G401.6 (cell line): ENCODE data around the gene PPP6R1.
"Not testable (repeated sequence)": the region's sequence is repeated elsewhere in the genome, so short reads cannot be mapped to it uniquely, and the experiment has no call there.

ENCODE experiments used
- FAIRE-seq: peaks from 2 replicates; lab custom pipeline; 2012; peaks lifted over from hg19 to GRCh38; lab: Jason Lieb, UNC

PPP6R1 gene

DNA sequence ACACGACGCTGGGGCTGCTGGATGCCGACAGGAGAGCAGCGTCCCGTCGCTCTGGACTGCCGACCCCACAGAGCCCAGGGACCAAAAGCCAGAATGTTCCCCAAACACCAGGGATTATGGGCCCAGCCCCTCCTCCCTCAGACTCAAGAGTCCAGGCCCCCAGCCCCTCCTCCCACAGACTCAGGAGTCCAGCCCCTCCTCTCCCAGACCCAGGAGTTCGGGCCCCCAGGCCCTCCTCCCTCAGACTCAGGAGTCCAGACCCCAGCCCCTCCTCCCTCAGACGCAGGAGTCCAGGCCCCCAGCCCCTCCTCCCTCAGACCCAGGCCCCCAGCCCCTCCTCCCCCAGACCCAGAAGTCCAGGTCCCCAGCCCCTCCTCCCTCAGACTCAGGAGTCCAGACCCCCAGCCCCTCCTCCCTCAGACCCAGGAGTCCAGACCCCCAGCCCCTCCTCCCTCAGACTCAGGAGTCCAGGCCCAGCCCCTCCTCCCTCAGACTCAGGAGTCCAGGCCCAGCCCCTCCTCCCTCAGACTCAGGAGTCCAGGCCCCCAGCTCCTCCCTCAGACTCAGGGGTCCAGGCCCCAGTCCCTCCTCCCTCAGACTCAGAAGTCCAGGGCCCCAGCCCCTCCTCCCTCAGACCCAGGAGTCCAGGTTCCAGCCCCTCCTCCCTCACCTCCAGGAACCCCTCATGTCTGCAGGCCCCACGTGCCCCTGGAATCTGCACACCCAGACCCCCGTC lies 34.0 kb downstream of the PPP6R1 start:
- not testable (repeated sequence) for FAIRE-seq

DNA sequence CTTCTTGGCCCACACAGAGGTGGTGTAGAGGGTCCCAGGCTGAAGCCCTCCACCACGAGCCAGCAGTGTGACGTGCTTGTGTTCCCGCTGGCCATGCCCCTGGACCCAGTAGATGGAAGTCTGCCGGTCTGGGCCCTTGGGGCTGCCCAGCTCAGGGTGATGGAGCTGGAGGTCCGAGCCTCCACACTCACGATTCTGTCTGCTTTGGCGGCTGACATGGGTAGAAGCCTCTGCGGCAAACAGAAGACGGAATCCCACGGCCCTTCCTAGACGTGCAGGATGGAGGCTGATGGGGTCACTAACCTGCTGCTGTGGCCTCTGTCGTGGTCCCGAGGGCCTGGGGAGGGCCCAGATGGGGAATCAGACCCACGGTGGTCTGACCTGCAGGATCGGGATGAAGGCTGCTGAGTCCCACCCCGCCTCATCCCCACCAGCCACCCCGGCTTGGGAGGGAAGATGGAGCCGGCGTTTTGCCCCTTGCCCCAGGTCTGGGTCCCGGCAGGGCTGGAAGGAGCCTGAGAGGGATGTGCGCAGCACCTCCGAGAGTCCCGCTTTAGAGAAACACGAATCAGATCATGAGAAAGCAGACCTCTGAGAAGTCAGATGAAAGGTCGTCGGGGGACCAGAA lies 34.7 kb downstream of the PPP6R1 start:
- FAIRE-seq: no peak

DNA sequence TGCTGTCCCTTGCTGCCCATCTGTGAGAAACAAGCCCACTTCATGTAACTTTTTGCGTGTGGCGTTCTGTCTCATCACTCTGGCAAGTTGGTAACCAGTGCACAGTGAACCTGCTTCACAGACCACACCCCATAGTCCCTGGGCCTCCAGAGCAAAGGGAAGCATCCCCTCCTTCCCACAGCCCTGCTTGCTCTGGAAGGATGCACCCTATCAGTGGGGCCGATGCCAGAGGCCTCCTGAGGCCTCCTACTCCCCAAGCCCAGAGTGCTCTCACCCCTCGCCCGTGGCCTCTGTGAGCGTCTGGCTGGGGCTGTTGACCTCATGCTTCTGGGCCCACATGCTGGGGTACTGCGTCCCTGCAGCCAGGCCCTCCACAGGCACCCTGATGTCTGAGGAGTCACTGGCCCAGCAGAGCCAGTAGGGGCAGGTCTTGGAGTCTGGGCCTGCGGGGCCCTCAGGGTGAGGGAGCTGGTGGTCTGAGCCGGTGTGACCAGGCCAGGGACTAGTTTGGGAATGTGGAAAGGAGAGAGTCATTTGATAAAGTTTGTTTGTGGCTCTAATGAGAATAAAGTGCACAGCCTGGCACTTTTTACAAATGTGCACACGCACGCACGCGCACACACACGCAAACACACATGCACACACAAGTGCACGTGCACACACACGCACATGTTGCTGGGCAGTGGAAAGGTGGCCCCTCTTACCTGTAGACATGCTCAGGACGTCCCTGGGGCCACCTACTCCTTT lies 35.4 kb downstream of the PPP6R1 start:
- no peak for FAIRE-seq

DNA sequence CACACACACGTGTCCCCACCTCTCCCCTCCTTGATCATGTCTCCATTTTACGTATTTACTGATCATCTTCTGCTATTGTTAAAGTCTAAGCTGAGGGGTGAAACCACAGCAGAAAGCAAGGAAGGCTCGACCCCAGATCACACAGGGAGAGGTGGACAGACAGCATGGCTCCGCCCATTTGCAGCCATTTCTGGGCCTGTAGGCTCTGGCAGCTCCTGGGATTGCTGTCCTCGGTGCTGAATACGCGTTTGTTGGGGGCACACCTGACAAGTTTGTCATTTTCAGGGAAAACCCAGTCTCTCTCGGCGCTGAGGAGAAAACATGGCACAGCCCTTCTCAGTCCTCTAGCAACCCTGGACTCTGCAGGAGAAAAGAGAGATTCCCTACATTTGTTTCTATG lies 38.3 kb downstream of the PPP6R1 start:
- FAIRE-seq: no peak

DNA sequence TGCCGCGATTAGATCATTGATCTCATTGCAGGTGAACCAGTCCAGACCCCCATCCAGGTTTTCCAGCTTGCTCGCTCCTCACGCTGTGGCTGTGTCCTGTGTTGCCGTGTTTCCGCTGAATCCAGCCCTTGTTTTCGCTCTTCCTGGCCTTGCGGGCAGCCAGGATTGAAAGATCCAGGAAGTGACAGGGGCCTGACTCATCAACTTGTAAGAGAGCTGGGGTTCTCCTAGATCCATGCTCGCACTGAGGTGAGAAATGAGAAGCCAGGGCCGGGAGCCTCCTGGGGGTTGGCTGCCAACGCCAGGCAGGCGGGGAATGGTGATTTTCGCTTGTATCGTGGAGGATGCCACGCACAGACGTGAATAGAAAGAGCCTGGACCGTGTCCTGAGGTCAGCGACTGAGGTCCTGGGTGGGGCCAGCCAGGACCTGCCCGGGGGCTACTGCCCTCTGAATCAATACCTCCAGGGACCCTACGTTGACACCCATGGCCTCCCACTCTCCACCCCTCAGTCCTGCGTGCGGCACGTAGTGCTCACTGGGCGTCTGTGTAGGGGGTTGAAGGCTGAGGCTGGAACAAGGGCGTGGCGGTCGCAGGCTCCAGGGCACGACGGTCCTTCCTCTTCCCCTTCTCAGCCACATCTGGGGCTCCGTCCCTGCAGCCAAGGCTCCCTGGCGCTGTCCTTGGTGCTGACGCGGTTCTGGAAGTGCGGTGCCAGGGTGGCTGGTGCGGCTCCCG lies 42.2 kb downstream of the PPP6R1 start:
- peak; percentile 91 for FAIRE-seq

DNA sequence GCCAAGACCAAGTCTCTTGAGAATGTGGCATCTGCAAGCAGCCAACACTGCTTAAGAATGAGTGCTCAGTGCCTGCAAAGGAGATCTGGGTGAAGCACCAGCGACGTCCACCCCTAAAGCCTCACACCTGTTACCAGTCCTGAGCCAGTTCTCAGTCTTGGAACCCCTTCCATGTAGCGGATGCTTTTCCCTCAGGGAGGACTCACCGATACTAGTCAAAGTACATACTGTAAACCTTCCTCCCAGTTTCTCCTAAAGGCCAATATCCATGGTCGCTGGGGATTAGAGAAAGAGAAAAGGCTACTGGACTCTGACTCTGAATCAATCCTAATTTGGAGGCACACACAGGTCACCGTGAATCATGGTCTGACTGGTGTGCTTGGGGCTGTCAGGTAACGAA lies 45.3 kb downstream of the PPP6R1 start:
- FAIRE-seq: no peak

DNA sequence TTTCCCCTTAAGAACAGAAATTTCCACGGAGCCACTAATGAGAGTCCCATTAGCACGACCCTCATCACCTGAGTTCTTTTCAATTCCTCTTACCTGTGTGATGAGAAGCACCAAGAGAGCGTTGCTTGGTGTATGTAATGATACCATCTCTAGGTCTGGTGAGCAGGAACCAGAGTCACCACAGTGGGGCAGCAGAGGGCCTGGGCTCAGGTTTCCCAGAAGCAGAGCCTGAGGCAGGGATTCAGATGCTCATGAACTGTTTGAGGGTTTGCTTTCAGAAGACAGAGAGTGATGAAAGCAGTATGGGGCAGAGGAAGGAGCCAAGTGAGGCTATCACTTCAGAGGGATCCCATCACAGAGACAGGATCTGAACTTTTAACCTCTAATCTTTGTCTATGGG lies 46.4 kb downstream of the PPP6R1 start:
- FAIRE-seq: peak; percentile 91

DNA sequence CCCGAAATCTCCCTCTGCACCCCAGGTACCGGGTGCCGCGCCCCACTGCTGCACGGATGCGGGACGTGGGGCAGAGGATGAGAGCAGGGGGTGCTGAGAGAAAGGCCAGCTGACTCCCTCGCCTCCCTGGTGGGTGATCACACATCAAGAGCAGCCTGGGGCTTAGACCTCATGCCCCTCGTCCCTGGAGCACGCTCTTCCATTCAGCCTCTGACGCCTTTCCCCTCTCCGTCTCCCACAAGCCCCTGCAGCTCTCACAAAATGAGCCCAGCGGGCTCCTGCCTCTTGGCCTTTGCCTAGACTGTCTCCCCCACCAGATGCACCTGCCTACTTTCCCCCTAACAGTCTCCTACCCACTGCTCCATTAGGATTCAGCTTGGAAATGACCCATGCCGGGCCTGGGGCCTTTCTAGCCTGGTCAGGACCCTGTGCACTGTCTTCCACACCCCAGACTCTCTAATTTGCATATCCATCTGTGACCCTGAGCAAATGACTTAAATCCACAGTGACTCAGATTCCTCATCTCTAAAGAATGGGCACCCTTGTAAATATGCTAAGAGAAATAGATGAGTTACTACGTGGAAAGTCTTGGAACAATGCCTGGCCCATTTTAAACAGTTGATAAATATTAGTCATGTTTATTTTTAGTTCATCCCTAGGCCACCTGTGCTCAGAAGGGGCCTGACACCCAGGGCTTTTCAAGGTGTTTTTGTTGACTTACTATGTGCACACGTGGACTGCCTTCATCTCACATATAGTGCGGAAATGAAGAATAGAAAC lies 48.9 kb downstream of the PPP6R1 start:
- FAIRE-seq: peak; percentile 17

DNA sequence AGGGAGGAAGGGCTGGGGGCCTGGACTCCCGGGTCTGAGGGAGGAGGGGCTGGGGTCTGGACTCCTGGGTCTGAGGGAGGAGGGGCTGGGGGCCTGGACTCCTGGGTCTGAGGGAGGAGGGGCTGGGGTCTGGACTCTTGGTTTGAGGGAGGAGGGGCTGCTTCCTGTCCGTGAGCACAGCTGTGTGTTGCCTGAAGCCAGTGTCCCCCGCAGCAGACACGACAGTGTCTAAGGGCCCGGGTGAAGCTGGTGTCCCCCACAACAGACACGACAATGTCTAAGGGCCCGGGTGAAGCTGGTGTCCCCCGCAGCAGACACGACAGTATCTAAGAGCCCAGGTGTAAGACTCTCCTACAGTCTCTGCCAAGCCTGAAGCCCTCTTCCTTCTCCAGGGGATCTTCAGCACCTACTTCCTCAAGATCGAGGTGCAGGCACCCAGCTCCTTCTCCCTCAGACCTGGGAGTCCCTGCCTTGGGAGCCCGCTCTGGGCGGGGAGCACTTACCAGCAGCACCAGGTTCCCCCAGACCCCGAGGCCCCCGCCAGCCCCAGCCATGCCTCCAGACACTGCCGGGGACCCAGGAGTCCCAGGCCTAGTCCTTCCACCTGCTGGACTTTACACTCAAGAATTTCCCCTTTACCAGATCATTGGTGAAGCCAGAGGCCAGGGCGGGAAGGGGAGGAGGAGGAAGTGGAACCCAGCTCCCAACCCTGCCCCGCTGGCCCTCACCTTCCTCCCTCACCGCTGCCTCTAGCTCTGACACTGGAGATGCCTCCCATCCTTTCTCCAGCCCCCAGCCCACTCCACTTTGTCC lies 49.7 kb downstream of the PPP6R1 start, which contains the start of gene PTPRH:
Gene PTPRH (minus strand): TSS at position 622 of the 813 bp plus-strand sequence. CDS start 68 bp downstream, at position 554.
- no peak for FAIRE-seq

DNA sequence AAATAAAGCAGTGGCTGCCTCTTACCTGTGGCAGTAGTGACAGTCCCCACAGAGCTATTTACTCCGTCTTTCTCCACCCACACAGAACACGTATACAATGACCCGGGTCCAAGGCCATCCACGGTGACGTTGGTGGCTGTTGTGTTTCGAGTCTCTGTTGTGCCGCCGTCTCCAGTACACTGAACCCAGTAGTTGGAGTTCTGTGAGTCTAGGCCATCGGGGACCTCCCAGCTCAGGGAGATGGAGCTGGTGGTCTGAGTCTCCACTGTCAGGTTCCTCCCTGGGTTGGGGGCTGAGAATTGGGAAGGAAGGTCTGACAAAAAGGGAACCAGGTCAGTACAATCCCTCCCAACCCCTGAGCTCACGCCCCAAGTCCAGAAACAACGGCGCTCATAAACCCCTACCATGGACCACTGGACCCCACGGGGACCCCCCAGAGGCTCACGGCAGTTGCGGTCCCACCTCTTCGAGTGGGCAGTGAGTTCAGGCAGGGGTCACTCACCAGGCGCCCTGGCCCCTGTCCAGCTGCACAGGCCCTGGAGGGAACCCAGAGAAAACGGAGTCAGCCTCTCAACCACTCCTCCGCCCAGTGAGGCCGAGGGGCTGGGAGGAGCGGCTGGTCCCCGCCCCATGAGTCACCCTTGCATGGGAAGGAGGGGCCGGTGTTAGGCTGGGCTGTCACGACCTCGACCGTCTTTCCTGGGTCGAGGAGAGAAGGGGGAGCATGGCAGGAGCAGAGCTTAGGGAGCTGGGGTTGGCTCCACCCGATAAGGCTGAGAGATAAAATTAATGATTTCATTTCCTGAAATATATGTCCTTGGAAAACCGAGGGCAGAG lies 51.9 kb downstream of the PPP6R1 start:
- FAIRE-seq: peak; percentile 92

DNA sequence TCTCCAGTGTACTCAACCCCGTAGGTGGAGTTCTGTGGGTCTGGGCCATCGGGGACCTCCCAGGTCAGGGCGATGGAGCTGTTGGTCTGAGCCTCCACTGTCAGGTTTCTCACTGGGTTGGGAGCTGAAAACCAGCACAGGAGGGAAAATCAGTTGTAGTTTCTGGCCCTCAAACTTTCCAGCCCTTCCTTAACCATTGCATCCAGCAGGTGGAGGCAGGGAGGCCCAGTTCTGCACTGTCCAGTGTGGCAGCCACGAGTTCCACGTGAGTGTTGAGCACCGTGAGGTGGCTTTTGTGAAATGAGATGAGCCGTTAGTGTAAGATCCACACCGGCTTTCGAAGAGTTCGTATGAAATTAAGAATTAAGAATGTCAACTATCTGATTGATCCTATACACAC lies 56.6 kb downstream of the PPP6R1 start:
- FAIRE-seq: not testable (repeated sequence)

DNA sequence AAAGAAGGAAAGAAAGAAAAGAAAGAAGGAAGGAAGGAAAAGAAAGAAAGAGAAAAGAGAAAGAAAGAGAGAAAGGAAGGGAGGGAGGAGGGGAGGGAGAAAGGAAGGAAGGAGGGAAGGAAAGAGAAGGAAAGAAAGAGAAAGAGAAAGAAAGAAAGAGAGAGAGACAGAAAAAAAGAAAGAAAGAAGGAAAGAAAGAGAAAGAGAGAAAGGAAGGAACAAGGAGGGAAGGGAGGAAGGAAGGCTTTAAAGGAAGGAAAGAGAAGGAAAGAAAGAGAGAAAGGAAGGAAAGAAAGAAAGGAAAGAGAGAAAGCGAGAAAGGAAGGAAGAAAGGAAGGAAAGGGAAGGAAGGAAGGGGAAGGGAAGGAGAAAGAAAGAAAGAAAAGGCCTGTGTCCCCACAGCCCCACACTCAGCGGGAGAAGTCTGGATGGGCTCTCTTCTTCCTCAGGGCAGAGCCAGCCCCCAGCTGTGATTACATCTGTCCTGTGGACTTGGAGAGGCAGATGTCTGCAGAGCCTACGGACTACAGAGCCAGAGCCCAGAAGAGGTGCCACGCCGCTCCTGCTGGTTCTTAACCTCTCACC lies 59.1 kb downstream of the PPP6R1 start:
- no peak for FAIRE-seq

DNA sequence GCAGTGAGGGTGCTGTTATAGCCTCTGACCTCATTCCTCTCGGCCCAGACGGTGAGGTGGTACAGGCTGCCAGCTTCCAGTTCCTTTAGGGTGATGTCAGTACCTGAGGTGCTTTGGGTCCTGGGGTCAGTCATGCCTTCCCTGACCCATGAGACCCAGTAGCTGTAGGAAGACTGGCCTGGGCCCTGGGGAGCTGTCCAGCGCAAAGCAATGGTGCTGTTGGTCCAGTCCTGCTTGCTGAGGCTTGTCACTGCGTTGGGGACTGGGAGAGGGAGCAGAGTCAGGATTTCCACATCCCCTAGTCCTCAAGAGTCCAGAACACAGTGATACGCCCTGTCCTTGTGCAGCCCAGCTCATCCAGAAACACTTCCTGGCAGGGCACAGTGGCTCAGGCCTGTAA lies 60.2 kb downstream of the PPP6R1 start:
- FAIRE-seq: no peak

DNA sequence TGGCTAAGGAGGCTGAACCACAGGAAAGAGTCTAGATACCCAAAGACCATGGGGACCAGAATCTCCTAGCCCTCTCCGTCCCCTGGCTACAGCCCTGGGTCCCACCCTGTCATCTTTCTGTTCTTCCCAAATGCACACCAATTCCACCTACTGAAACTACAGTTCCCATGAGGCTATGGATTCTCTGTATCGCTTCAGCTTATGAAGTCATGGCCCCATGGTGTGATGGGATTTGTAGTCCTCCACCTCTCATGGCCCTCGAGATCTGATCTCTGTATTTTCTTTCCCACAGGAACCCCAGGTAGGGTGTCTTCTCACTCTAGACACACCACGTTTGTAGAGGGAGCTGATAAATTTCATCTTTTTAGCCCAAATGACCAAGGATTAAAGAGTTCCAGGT lies 61.3 kb downstream of the PPP6R1 start:
- no peak for FAIRE-seq

DNA sequence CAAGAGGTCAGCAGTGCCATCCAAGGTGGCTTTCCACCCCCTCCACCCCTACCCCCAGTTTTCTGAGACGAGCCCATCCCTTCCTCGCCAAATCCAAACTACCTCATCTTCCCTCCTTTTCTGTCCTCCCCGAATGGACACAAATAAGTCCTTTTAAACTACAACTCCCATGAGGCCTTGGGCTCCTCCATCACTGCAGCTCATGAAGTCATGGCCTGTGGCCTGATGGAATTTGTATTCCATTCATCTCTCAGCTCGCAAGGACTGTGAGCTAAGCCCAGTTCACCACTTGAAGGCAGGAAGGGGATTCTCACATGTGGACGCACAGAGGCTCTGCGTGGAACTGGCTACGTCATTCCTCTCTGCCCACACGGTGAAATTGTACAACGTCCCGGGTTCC lies 62.0 kb downstream of the PPP6R1 start:
- no peak for FAIRE-seq

DNA sequence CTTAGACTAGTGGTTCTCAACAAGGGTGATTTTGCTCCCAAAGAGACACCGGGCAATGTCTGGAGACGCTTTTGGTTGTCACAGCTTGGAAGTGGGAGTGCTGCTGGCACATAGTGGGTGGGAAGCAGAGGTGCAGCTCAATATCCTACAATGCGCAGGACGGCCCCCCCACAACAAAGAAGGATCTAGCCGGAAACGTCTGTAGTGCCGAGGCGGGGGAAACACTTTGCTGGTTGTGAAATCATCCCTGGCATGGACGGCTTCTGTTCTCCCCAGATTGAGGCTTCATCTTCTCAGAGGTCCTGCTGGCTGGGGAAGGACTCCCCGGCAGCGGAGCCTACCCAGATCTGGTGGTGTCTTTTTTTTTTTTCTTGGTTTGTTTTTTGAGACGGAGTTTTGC lies 65.3 kb downstream of the PPP6R1 start:
- FAIRE-seq: no peak

DNA sequence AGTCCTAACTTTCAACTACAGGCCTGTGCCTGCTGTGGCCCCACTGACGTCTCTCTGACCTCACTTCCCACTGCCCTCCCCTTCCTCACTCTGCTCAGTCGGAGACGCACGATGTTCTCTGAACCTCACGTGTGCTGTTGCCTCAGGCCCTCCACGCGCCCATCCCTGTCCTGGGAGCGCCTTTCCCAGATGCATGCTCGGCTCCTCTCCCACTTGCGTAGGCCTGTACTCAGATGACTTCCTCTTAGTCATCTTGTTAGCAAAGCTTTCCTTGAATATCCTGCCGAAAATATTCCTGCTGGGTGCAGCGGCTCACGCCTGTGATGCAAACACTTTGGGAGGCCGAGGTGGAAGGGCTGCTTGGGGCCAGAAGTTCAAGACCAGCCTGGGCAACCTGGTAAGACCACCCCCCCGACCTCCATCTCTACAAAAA lies 69.4 kb downstream of the PPP6R1 start:
- FAIRE-seq: no peak

DNA sequence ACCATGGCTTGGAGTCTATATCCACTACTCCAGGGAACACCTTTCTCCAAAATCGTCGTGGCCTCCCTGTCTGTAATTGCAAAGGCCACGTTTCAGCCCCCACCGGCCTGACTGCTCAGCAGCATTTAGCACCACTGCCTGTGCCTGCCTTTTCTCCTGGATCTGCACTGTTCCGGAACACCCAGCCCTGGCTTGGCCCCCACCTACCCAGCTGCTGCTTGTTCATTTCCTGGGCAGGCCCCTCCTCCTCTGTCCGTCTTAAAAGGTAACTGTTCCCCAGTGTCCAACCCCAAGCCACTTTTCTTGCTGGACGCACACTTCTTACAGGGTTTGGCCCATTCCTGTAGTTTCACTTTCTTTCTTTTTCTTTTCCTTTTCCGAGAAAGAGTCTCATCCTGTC lies 70.2 kb downstream of the PPP6R1 start:
- no peak for FAIRE-seq

DNA sequence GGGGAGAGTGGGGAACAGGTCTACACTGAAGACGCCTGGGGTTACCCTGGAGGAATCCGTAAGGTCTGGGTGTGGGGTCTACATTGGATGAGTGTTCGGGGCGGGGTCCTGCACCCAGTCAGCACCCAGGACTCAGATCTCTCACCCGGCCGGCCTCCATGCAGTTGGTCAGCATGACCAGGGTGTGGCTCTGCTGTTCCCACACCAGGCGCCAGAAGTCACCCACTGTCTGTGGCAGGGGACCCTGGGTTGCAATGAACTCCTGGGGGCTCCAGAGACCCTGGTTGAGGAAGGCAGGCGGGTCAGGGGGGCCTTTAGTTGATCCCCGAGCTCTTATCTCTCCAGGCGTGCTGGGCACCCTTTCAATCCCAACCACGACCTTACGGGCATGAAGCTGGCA lies 72.7 kb downstream of the PPP6R1 start:
- no peak for FAIRE-seq

DNA sequence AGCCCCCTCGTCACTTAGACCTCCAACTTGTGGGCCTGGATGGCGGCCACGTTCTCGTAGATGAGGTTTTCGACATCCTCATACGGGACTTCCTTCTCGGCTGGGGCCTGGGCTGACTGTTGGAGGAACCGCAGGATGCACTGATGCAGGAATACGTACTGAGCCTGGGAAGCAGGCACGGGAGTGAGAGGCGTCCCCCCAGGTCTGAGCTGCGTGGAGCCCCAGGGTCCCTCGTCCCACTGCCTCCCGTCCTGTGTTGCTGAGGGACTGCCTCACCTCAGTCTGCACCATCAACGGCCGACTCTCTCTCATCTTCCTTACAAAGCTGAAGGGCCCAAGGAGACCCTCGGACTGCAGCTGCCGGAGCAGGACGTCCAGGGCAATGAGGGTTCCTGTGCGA lies 77.1 kb downstream of the PPP6R1 start:
- no peak for FAIRE-seq
